Measurements from ENCODE around the gene SYT8. TPM values are rescaled to one million over a fixed set of nuclear protein-coding genes. Genes with fewer than 3 reads are reported as not detected.

The SYT8 gene
- total RNA-seq, 1 experiment from 2014 or later, result not detected

DNA sequence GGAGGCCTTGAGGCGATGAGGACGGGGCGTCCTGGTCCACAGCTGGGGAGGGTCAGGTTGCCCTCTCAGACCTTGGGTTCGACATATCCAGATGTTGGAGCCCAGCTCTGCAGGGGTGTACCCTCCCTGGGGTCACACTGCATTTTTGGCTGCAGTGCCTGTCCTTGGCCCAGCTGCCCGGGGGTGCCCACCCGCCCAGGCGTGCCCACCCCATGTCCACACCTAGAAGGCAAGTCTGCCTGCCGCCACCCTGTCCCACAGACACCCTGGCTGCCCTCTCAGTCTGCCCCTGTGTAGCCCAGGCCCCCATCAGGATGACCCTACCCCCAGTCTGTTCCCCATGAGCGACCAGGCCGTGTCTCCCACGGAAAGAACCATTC lies 21.1 kb downstream of the SYT8 start:
- Histone ChIP-seq H2AFZ (ENCODE audit: low read length) (no peak overlapping the region), H3T11ph (ENCODE audit: low read length) (no peak overlapping the region), H3K4me1 (ENCODE audit: insufficient read depth, low read length) (no peaks in the 10 kb centered on the region), H3K9me3 (ENCODE audit: control insufficient read depth, low read depth, low read length) (no peaks in the 10 kb centered on the region), H3K56ac (ENCODE audit: insufficient read length, low read depth, low read length) (no peak overlapping the region), H3K14ac (ENCODE audit: insufficient read depth, low read length) (no peak overlapping the region; the same call in 1 of the 2 replicates), H3K27ac (ENCODE audit: insufficient read length, low read depth, low read length) (no peak overlapping the region), H3K9ac (ENCODE audit: extremely low read depth, insufficient read length, low read length) (no peak overlapping the region), H2BK12ac (ENCODE audit: insufficient read length, low read depth, low read length) (no peak overlapping the region), H3K18ac (ENCODE audit: insufficient read length, low read depth, low read length) (no peak overlapping the region), H3K23me2 (ENCODE audit: insufficient read length, low read depth, low read length, poor library complexity, severe bottlenecking) (no peaks in the 10 kb centered on the region), H2AK5ac (ENCODE audit: insufficient read length, low read length) (no peak overlapping the region), H4K8ac (replicated peaks; ENCODE audit: insufficient read length, low read depth, low read length) (no peak overlapping the region), H4K91ac (ENCODE audit: insufficient read length, low read depth, low read length) (no peak overlapping the region), H3K79me1 (ENCODE audit: insufficient read depth, low read depth, low read length, poor library complexity, severe bottlenecking) (no peaks in the 10 kb centered on the region), H2BK5ac (ENCODE audit: insufficient read length, low read length) (no peak overlapping the region), H3K23ac (ENCODE audit: insufficient read length, low read depth, low read length) (no peak overlapping the region), H2BK20ac (ENCODE audit: low read depth, low read length, poor library complexity, severe bottlenecking) (no peak overlapping the region), H3K79me2 (ENCODE audit: insufficient read depth, low read length) (no peaks in the 10 kb centered on the region), H4K5ac (ENCODE audit: insufficient read length, low read depth, low read length) (no peak overlapping the region), H2BK15ac (ENCODE audit: low read depth, low read length) (no peak overlapping the region), H4K20me1 (ENCODE audit: control insufficient read depth, insufficient read depth, insufficient read length) (no peaks in the 10 kb centered on the region), H3K4me2 (ENCODE audit: insufficient read depth, insufficient read length, low read length) (no peak overlapping the region), H2BK120ac (ENCODE audit: low read depth, low read length, poor library complexity, severe bottlenecking) (no peak overlapping the region), H3K27me3 (ENCODE audit: insufficient read depth, low read length) (no peaks in the 10 kb centered on the region), H3K4ac (ENCODE audit: low read depth, low read length) (no peak overlapping the region)
- H3K4me1 Mint-ChIP-seq, result no peaks in the 10 kb centered on the region
- TF ChIP-seq, protein P1, sequence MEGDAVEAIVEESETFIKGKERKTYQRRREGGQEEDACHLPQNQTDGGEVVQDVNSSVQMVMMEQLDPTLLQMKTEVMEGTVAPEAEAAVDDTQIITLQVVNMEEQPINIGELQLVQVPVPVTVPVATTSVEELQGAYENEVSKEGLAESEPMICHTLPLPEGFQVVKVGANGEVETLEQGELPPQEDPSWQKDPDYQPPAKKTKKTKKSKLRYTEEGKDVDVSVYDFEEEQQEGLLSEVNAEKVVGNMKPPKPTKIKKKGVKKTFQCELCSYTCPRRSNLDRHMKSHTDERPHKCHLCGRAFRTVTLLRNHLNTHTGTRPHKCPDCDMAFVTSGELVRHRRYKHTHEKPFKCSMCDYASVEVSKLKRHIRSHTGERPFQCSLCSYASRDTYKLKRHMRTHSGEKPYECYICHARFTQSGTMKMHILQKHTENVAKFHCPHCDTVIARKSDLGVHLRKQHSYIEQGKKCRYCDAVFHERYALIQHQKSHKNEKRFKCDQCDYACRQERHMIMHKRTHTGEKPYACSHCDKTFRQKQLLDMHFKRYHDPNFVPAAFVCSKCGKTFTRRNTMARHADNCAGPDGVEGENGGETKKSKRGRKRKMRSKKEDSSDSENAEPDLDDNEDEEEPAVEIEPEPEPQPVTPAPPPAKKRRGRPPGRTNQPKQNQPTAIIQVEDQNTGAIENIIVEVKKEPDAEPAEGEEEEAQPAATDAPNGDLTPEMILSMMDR (conservative IDR thresholded peaks at IDR 0.05), result no peak
- no peak for DNase-seq
- no peak overlapping the region for H3K27ac Mint-ChIP-seq
- H3K36me3 Mint-ChIP-seq (ENCODE audit: insufficient read depth in 1 of 3, low read depth in 3 of 3), result no peaks in the 10 kb centered on the region
- no CpG with 5 or more reads among the region's 11 CpGs for WGBS (ENCODE audit: extremely low coverage, insufficient read length, low lambda C conversion rate)
- no peaks in the 10 kb centered on the region for H3K9me3 Mint-ChIP-seq
- peaks cover 12% of the 10 kb centered on the region for H3K27me3 Mint-ChIP-seq (ENCODE audit: low read depth)
- H3K4me3 Mint-ChIP-seq, result no peak overlapping the region

Data from H9 (cell line).